HG03575 (cell line): ENCODE measurements around the gene RNF11.

Experiments used
- ATAC-seq: cut with Tn5 transposase; IDR thresholded peaks from one replicate; pipeline ENCODE4 v1.9.1; 2021; ENCODE audit not compliant: unreplicated experiment, insufficient number of reproducible peaks, low FRiP score; ENCODE audit errors: extremely low read depth

The RNF11 gene

DNA sequence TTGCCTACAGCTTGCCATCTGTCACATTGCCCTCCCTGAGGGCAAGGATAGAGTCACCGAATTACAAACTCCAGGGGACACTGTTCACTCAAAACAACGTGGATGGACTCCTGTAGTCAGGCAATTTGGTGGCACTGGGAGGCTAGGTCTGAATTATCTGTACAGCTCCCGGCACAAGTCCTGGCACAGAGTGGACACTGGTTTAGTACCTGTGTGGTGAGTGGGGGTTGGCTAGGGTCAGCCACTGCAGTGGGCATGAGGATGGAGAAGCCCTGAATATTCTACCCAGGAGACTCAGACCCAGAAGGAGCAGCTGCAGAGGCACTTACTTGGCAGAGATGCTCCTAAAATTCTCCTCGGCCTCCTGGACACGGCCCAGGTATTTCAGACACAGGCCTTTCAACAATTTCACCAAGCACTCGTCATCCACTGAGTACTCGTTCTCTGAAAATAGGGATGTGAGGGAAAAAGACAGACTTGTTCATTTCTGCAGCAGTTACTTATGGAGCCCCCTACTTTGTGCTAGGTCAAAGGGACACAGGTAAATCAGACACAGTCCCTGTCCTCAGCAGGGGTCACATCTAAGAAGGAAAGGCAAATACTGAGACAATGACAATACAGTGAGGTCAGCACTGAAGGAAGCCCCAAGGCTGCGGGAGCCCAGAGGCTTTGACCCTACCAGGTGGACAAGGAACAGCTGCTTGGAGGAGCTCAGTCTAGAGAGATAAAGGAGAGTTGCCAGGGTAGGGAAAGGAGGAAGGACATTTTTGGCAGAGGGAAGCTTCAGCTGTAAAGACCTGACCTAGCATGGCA, 53.8 kb downstream of the RNF11 start:
- no peak for ATAC-seq

DNA sequence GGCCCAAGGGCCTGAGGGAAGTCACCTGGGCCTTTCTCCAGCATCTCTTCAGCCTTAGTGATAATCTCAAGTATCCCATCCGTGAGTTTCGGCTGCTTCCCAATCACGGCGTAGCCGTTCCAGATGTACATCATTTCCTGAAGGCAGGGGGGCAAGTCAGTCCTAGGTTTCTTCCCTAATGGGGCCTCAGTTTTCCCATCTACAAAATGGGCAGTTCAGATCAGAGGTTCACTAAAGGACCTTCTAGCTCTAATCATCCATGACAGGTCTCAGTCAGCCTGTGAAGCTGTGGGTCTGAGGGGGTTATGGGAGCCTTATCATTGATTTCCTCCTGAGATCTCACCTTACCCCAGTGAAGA, 54.4 kb downstream of the RNF11 start:
- ATAC-seq = no peak

DNA sequence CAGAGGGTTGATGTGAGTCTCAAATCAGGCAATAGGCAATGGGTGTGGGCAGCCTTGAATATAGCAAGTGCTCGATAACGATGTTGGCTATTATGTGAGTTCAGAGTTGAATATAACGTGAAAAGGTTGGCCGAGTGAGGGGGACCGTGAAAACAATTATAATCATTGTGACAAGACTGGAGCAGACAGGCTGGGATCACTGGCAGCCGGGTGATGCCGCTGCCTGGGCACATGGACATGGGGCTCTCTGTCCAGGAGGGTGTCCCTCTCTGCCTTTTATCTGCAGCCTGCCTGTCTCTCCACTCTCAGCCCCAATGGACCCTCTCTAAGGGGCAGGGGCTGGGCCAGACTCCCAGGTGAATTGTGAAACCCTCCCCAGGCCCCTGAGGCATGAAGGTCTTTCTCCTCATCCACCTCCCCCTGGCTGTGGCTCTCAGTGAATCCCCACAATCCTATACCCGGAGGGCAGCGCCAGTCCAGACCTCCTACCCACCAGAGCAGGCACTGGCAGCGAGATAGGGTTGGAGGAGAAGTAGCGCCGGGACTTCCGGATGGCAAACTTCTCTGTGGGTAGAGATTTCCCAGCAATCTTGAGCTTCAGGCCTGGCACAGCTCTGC, 57.9 kb downstream of the RNF11 start:
- no peak for ATAC-seq

DNA sequence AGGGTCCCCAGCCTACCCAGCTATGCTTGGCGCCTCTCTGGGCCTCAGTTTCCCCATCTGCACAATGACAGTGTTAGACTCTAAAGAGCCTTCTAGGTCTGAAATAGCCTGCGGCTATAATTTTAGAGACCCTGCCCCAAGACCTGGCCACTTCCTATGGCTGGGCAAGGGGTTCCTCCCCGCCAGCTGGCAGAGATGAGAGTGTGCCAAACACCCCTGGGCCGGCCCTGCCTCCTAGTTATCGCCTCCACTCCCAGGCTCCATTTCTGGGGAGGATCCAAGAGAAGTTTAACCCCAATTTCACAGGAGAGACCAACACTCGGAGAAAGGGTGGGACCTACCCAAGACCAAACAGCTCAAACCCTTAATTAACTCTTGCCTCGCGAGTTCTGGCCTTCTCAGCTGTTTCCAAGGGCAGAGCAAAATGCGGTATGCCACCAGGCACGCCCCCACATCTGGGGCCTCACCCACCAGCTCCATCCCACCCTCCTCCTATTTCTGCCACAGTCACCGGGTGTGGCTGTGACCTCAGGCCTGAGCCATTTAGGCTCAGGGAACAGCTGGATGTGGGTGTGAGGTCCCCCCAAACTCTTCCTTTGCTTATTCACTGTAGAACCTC, 58.6 kb downstream of the RNF11 start:
- ATAC-seq = no peak

DNA sequence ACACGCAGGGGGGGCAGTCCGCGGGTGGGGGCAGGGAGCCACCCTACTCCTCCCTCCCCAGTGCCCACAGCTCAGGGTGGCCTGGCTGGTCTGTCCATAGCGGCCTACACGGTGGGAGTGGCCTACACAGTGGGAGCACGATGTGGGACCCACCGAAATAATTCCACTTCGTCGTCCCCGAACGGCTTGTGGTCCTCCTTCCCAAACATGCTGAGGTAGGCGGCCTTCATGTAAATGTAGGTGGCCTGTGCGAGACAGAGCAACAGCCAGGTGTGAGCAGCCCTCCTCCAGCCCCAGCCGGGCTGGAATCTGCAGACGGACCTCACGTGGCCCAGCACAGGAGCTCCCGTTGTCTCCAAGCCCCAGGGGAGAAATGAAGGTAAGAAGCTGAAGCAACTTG, 59.9 kb downstream of the RNF11 start:
- ATAC-seq = no peak

DNA sequence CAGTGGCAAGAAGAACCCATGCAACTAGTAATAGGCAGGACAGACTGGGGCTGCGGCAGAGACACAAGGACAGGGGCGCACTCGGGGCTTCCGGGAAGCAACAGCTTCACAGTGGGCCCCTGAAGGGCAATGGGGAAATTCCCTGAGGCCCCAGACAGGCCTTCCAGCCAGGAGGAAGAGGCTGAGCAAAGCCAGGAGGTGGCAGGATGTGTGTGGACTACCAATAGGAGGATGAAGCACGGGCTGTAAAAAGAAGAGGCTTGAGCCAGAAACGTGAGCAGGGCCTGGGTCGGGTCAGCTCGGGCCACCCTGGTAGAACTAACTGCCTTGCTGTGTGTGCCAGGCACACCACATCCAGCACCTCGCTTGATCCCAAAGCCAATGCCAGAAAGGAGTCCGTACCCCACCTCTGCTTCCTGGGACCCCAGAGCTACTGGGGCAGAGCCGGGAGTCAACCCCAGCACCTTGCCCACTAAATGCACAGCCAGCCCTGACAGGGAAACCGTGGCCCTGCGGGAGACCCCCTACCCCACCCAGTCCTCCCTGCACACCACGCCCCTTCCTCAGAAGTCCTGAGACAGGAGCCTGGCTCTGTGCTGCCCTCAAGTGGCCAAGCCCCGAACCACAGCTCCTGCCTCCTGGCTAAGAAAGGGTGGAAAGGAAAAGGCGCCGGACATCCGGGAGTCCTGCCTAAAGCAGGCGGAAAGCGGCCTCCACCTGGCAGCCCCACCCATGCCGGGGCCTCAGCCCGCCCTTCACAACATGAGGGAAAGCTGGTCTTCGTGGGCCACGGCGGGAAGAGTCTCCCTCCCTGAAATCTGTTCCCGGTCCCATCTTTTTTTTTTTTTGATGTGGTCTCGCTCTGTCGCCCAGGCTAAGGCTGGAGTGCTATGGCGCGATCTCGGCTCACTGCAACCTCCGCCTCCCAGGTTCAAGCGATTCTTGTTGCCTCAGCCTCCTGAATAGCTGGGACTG, 60.6 kb downstream of the RNF11 start:
- no peak for ATAC-seq

DNA sequence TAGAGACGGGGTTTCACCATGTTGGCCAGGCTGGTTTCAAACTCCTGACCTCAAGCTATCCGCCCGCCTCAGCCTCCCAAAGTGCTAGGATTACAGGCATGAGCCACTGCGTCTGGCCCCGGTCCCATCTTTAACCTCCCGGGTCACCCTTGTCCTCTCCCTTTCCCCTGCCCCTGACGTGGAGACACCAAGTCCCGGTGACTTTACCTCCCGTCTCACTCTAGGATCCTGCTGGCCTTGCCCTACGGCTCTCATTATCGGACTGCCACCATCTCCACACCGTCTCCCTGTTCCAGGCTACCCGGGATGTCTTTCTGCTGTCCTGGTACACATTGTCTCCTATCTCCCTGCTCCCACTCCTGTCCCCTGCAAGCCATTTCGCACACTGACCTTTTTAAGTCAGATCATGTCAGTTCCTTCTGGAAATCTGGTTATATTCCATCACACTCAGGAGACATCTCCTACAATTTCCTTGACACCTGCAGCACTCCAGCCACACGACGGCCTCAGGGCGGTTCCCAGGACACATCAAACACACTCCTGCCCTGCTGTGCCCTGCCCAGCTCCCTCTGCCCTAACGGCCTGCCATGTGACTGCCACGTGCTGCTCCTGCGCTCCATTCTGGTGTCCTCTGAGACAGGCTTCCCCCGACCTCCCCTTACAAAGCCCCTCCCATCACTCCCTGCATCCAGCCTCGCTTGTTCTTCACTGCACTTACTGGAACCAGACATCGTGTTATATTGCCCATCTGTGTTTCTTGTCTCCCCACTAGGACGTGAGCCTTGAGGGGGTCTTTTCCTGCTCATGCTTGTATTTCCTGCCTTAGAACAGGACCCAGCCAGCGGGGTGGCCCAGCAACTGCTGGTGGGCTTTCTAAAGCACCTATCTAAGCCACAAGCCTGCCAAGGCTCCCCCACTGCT, 61.6 kb downstream of the RNF11 start:
- ATAC-seq = no peak

DNA sequence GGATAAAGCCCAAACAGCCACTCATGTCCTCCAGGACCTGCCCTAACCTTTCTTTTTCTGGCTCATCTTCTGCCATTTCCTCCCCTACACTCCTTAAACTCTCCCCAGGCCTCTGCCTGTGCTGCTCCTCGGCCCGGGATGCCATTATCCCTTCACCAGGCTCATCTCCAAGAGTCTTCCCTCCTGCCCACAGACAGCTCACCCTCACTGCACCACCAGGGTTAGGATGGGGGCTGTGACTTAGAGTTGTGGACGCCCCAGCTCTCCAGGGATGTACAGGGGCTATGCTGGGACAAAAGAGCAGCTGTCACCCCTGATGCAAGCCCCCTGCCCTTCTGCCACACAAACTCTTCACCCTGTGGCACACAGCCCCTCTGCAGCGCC, 62.2 kb downstream of the RNF11 start:
- no peak for ATAC-seq

DNA sequence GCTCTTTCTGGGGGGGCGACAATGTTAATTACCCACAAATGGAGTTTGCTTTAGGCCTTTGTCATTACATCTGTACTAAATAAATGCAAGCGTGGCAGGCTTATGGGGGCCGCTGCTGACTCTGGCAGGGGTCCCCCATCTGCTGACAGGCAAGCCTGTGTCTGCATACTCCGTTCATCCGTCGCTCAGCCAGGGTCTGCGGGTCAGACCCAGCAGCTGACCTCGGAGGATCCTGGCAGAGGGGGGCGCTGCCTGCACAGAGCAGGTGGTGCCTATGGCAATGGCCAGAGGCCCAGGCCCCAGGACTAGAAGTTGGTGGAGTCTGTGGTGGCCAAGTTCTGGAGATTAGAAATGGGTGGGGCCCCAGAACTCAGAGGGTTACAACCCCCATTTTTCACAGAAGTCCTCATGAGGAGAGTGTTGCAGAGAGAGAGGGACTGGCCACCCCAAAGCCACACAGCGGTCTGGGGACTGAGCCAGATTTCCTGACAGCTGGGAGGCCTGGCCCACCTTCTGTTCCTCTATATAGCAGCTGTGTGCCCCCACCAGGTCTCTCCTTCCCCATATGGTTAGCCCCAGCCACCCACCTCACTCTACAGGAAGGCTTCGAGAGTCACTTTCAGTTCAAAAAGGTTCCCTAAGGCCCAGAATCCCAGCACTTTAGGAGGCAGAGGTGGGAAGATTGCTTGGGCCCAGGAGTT, 63.3 kb downstream of the RNF11 start:
- no peak for ATAC-seq

DNA sequence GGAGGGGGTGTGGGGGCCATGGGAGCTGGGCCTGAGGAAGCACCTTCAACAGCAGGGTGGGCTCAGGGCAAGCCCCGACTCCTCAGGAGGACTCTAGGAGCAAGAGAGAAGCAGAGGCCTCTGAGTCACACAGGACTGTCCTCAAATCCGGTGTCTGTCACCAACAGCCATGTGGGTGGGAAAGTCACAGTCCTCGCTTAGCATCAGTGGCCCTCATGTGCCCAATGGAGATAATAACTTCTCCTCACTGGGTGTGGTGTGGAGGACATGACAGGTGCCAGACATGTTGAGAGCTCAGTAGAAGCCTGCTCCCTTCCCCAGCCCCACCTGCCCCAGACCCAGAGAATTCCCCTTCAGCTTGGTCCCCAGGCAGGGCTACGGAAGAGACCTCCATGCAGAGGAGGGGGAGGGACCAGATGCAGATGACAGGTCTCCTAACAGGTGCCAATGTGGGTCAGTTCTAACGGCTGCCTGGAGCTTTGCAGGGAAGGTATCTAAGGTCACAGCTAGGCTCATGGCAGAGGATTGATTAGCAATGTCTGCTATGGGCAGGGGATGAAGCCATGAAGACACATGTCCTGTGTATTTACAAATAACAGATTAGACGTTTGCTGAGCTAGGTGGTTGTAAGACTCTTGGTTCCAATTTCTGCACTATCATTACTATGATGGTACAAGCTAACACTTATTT, 64.1 kb downstream of the RNF11 start:
- ATAC-seq = no peak

DNA sequence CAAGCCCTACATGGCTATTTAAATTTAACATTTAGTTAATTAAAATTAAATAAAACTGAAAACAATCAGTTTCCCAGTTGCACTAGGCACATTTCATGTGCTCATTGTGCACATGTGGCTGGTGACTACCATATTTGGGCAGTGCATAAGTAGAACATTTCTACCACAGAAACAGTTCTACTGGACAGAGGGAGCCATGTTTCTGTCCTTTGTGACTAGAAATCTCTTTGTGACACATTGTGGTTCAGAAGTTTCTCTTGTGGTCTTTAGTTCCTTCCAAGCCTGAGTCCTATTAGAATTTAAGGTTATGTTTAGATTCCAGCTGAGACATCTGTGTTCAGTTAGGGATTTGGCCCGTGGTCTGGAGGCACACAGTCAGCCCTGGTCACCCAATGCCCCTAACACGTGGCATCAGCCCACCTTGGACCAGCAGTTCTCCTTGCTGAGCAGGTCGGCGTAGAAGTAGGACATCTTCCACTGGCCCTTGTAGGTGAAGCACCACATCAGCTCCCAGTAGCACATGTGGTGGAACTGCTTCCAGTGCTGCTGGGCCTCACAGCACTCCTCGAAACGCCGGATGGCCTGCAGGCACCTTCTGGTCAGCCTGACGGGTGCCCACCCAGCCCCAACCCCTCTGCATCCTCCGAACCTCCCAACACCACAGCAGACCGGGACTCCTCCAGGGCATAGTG, 65.2 kb downstream of the RNF11 start:
- no peak for ATAC-seq

DNA sequence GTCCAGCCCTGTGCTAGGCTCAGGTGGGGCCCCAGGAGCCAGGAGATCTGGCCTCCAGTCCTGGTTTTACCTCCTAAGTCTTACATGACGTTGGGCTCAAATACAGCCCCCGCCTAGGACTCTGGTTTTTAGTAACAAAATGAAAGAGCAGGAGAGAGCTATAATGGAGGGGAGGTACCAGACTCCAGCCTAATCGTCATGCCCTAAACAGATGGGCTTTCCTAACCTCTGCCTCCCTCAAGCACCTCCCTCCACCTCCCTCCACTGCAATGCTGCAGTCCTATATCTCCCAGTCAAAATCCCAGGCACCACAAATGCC, 65.7 kb downstream of the RNF11 start:
- no peak for ATAC-seq

DNA sequence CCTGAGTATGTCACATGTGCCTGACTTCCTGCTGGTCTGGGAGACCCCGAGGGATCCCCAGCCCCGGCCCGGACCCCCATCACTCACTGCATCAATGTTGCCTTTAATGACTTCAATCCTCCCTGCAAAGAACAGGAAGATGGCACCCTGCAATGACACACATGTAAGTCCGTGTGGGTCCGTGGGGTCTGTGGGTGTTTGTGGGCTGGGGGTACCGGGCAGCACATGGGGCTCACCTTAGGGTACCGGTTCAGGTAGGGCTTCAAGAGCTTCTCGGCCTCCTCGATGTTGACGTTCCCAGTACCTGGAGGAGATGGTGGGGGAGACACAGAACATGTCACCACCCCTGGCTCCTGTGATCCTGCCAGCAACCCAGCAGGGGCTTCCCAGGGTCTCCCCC, 66.2 kb downstream of the RNF11 start:
- ATAC-seq = no peak

DNA sequence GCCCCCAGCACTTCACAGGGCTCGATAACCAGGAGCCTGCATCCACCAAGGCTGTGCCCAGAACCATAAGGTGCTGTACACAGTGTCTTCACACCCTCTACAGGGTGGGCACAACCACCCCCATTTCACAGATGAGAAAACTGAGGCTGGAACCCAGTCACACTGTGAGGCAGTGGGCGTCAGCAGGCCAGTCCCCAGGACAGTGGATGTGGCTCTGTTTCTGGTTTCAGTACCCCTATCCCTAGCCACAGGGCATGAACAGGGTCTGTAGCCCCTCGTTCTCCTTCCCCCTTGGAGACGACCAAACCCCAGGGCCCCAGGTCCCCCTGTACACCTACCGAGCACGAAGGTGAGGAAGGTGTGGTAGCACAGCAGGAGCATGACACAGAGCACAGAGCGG, 66.7 kb downstream of the RNF11 start:
- ATAC-seq = no peak

DNA sequence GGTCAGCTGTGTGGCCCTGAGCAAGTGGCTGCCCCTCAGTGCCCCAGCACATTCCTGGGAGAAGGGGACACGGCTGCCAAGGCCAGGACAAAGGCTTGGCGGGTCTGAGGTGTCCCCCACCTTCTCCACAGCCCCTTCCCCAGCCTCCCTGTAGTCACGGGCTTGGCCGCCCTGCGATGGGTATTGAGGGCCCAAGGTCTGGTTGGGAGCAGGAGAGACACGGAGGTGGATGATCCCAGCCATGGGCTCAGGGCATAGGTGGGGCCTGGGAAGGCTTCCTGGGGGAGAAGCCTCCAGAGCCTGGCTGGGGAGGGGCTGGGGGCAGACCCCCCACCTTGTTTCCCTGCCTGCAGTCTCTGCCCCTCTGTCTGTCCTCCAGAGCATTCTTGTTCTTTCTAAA, 67.2 kb downstream of the RNF11 start:
- ATAC-seq = no peak

DNA sequence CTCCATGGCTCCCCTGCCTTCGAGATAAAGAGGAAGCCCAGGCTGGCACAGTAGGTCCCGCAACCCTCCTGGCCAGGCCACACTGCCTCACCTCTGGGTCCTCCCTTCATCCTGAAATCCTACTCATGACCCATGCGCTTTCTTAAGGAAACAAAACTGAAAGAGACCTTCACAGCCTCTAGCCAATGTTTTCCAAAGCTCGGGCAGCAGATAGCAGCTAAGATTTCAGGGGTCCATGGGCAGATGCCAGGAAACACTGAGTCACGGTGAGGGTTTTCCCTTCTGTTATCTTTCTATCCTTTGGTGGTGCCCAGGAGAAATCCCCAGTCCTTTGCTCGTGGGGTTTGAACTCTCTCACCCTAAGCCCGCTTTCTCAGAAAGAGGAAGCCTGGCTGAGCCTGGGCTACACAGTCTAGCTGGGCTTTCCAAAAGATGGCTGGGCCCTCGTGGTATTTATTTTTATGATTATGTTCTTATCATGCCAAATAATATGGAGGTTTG, 67.7 kb downstream of the RNF11 start:
- ATAC-seq = no peak

DNA sequence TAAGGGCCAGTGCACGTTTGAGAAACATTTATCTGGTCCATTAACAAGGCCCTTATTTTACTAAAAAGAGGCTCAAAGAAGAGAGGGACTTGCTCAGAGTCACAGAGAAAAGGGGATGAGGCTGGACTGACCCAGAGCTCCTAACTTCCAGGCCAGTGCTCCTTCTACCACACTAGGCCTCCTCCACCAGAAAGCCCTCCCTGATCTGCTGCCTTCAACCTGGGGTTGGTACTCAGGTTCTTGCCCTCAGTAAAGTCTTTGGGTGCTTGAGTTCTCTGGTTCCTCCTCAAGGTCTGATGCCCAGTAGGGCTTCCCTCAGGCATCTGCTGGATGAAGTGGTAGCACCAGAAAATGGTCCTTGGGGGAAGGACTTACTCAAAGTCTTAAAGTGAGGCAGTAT, 68.3 kb downstream of the RNF11 start:
- ATAC-seq = no peak
